Measurements from ENCODE around the gene SLC4A7.
A peak's percentile ranks its signal among the peaks of the same experiment; 100 is the strongest.
"Not testable (repeated sequence)": the region's sequence is repeated elsewhere in the genome, so short reads cannot be mapped to it uniquely, and the experiment has no call there.

SLC4A7 gene

GRCh38 chr3:27486336-27486735 lies 2.2 kb upstream of the SLC4A7 start:
- DNase-seq: no peak

GRCh38 chr3:27485866-27486265 lies 1.7 kb upstream of the SLC4A7 start:
- no peak for DNase-seq

GRCh38 chr3:27483117-27484014 lies 818 bp downstream of the SLC4A7 start:
- peak; percentile 72 for DNase-seq

GRCh38 chr3:27479806-27480543 lies 4.2 kb downstream of the SLC4A7 start:
- no peak for DNase-seq

GRCh38 chr3:27471923-27472550 lies 12.1 kb downstream of the SLC4A7 start:
- DNase-seq: no peak

GRCh38 chr3:27468283-27468886 lies 15.8 kb downstream of the SLC4A7 start:
- DNase-seq: no peak

- DNase-seq: peak; percentile 66
Observed at GRCh38 chr3:27467545-27467944, 16.6 kb downstream of the SLC4A7 start.

GRCh38 chr3:27464646-27465045 lies 19.5 kb downstream of the SLC4A7 start:
- no peak for DNase-seq

GRCh38 chr3:27462228-27462627 lies 22.0 kb downstream of the SLC4A7 start:
- DNase-seq: no peak

GRCh38 chr3:27458929-27459328 lies 25.3 kb downstream of the SLC4A7 start:
- DNase-seq: no peak

- no peak for DNase-seq
Observed at GRCh38 chr3:27456554-27456953, 27.6 kb downstream of the SLC4A7 start.

- no peak for DNase-seq
Observed at GRCh38 chr3:27454914-27455313, 29.3 kb downstream of the SLC4A7 start.

GRCh38 chr3:27454461-27454860 lies 29.7 kb downstream of the SLC4A7 start:
- DNase-seq: no peak

- DNase-seq: peak; percentile 24
Observed at GRCh38 chr3:27452368-27453090, 31.7 kb downstream of the SLC4A7 start.

- peak; percentile 10 for DNase-seq
Observed at GRCh38 chr3:27451842-27452241, 32.3 kb downstream of the SLC4A7 start.

- DNase-seq: peak; percentile 21
Observed at GRCh38 chr3:27451251-27451650, 32.9 kb downstream of the SLC4A7 start.

GRCh38 chr3:27449530-27450150 lies 34.5 kb downstream of the SLC4A7 start:
- DNase-seq: peak; percentile 20

GRCh38 chr3:27442995-27443394 lies 41.2 kb downstream of the SLC4A7 start:
- not testable (repeated sequence) for DNase-seq

GRCh38 chr3:27438352-27438751 lies 45.8 kb downstream of the SLC4A7 start:
- DNase-seq: not testable (repeated sequence)

GRCh38 chr3:27431116-27431515 lies 53.1 kb downstream of the SLC4A7 start:
- DNase-seq: peak; percentile 100

- DNase-seq: no peak
Observed at GRCh38 chr3:27429909-27430308, 54.3 kb downstream of the SLC4A7 start.

GRCh38 chr3:27428446-27428845 lies 55.7 kb downstream of the SLC4A7 start:
- DNase-seq: no peak

Measured in fibroblast of skin of right quadriceps (primary cell).